ENCODE data around the gene OR5K3.
"Not testable (repeated sequence)": the region's sequence is repeated elsewhere in the genome, so short reads cannot be mapped to it uniquely, and the experiment has no call there.

DNA sequence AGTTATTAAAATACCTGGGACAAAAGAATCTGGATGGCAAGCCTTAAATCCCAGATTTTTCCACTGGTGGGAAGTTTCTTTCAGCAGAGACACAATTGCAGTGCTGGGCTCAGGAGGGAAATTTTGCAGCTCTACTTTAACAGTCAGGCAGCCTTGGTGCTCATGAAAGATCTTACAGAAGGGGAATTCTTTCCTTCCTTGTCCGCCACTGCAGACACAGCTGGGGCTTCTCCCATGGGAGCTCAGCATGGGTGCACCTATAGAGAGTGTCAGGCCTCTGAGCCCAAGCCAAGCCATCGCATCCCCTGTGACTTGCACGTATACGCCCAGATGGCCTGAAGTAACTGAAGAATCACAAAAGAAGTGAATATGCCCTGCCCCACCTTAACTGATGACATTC lies 6.0 kb downstream of the OR5K3 start:
- not testable (repeated sequence) for TF ChIP-seq CTCF, POLR2A (IDR thresholded peaks at IDR 0.05)

All from testis (tissue), 2 donors.